NB4 (cell line): ENCODE results near the gene SESTD1.

Source experiments
- POLR2A ChIP-seq: IDR thresholded peaks from 2 replicates; pipeline ENCODE4 v1.6.1; 2011; ENCODE audit warnings: mild to moderate bottlenecking; ENCODE audit not compliant: insufficient read length; ENCODE audit errors: extremely low read depth
- TF ChIP-seq, protein P1 (sequence below): IDR thresholded peaks from one replicate; pipeline ENCODE4 v1.5.1; 2012; ENCODE audit warnings: low read depth, low read length

DNA sequence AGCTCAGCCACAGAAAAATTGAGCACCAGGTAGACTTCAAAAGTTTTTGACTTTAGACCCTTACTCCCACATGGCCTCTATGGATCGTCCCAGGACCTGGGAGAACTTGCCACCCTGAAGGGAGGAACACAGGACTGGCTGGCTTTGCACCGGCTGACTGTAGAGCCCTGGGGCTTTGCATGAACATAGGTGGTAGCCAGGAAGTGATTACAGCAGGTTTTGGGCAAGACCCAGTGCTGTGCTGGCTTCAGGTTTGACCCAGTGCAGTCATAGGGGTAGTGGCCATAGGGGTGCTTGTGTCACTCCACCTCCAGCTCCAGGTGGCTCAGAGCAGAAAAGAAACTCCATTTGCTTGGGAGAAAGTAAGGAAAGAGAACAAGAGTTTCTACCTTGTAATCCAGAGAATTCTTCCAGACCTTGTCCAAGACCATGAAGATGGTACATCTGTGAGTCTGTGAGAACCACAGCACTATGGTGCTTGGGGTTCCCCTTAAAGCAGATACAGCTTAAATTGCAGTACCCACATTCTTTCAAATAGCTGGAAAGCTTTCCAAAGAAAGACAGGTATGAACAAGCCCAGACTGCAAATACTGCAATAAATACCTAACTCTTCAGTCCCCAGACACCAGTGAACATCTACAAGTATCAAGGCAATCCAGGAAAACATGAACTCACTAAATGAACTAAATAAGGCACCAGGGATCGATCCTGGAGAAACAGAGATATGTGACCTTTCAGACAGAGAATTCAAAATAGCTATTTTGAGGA lies 13.0 kb upstream of the SESTD1 start:
- TF ChIP-seq, protein P1, sequence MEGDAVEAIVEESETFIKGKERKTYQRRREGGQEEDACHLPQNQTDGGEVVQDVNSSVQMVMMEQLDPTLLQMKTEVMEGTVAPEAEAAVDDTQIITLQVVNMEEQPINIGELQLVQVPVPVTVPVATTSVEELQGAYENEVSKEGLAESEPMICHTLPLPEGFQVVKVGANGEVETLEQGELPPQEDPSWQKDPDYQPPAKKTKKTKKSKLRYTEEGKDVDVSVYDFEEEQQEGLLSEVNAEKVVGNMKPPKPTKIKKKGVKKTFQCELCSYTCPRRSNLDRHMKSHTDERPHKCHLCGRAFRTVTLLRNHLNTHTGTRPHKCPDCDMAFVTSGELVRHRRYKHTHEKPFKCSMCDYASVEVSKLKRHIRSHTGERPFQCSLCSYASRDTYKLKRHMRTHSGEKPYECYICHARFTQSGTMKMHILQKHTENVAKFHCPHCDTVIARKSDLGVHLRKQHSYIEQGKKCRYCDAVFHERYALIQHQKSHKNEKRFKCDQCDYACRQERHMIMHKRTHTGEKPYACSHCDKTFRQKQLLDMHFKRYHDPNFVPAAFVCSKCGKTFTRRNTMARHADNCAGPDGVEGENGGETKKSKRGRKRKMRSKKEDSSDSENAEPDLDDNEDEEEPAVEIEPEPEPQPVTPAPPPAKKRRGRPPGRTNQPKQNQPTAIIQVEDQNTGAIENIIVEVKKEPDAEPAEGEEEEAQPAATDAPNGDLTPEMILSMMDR = no peak
- no peak for TF ChIP-seq POLR2A
